ENCODE results near the gene RHCE. TPM values are rescaled to one million over a fixed set of nuclear protein-coding genes. Genes with fewer than 3 reads are reported as not detected.

RHCE gene
- total RNA-seq, 4 donors from 2014 or later, result not detected

DNA sequence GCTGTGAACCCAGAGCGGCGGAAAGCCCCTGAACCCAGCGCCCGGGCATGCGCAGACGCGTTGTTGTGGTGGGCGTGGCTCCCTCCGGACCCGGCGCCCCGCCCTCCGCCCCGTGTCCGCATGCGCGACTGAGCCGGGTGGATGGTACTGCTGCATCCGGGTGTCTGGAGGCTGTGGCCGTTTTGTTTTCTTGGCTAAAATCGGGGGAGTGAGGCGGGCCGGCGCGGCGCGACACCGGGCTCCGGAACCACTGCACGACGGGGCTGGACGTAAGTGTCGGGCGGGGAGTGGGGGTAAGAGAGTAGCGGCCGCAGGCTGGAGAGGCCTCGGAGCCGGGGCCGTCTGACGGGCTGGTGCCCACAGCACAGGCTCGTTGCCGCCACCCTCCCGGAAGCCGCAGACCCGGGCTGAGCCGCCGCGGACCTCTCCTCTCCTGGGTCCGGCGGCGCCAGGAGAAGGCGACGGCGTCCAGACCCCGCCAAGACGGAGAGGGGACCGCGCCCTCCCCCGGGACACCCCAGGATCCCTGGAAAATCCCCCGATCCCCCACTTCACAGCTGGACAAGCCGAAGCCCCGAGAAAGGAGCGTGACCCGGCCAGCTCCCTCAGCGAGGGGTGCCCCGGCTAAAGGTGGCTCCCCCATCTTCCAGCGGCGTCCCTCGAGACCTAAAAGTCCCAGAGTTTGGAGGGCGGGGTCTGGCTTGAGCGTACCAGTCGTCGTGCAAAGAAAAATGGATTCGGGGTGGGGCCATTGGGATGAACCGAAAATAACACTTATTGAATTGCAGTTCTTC, 82.2 kb downstream of the RHCE start, which contains the start of gene TMEM50A:
Gene TMEM50A (plus strand): TSS at position 147 of the 794 bp plus-strand sequence. CDS start 2,153 bp downstream, outside the sequence.
- TF ChIP-seq, protein P1, sequence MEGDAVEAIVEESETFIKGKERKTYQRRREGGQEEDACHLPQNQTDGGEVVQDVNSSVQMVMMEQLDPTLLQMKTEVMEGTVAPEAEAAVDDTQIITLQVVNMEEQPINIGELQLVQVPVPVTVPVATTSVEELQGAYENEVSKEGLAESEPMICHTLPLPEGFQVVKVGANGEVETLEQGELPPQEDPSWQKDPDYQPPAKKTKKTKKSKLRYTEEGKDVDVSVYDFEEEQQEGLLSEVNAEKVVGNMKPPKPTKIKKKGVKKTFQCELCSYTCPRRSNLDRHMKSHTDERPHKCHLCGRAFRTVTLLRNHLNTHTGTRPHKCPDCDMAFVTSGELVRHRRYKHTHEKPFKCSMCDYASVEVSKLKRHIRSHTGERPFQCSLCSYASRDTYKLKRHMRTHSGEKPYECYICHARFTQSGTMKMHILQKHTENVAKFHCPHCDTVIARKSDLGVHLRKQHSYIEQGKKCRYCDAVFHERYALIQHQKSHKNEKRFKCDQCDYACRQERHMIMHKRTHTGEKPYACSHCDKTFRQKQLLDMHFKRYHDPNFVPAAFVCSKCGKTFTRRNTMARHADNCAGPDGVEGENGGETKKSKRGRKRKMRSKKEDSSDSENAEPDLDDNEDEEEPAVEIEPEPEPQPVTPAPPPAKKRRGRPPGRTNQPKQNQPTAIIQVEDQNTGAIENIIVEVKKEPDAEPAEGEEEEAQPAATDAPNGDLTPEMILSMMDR (IDR thresholded peaks at IDR 0.05; ENCODE audit: low read depth), result no peak

Other genes with a start within 250 kb of the RHCE start
- gene SYF2, start 188.3 kb downstream of the RHCE start, total RNA-seq, result 10 to 100 TPM; 47.5 to 81.7 (median 76.4) TPM
- gene RSRP1, start 173.4 kb downstream of the RHCE start, total RNA-seq, result 100 to 1,000 TPM; 101 to 141 (median 129) TPM
- not detected for gene RHD, start 148.3 kb downstream of the RHCE start, total RNA-seq
- 100 to 1,000 TPM in 2 of 4 donors, 10 to 100 TPM in 2; 73.8 to 173 (median 92.7) TPM for gene TMEM50A, start 82.5 kb downstream of the RHCE start, total RNA-seq
- 10 to 100 TPM; 13.0 to 19.7 (median 16.3) TPM for gene MACO1, start 10.1 kb upstream of the RHCE start, total RNA-seq
- 10 to 100 TPM in 2 of 4 donors, 1 to 10 TPM in 2; 7.3 to 18.1 (median 9.2) TPM for gene LDLRAP1, start 122.8 kb upstream of the RHCE start, total RNA-seq
- gene MAN1C1, start 196.0 kb upstream of the RHCE start, total RNA-seq, result 10 to 100 TPM; 11.0 to 20.9 (median 15.9) TPM